CD4-positive, alpha-beta T cell treated with Interleukin-21 for 1 hour (primary cell): ENCODE measurements around the gene UST.
"Not testable (repeated sequence)": the region's sequence is repeated elsewhere in the genome, so short reads cannot be mapped to it uniquely, and the experiment has no call there.

Source experiments
- DNase-seq: peaks from one replicate; pipeline ENCODE4 v3.0.0-alpha.2; 2020

The UST gene

DNA sequence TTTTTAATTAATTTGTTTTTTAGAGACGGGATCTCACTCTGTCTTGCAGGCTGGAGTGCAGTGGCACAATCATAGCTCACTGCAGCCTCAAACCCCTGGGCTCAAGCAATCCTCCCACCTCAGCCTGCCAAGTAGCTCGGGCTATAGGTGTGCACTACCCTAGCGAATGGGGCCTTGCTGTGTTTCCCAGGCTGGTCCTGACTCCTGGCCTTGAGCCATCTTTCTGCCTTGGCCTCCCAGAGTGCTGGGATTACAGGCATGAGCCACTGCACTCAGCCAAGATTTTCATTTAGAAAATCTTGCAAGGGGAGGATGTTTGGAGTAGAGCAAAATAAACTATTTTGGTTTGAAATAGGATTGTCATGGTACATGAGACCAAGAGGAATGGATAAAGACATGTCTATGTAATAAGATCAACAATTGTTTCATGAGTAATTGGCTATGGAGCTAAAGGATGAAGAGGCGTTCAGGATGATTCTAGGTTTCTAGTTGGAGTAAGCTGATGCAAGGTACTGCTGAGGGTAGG lies 237.8 kb downstream of the UST start:
- DNase-seq, result no peak

DNA sequence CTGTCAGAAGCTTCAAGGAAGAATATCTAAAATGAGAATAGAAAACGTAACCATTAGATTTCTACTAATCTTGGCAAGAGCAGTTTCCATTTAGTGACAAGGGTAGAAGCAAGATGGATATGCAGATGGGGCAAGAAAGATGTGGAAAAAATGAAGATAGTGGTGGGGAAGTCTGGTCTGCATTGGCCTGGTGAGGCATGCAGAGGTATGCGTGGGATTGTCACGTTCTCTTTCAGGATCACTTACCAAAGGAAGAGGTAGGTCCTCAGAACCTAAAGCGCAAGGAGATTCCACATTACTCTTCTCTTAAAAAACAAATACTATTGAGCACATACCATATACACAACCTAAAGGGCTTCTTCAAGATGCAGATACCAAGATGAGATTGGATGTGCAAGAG lies 238.7 kb downstream of the UST start:
- no peak for DNase-seq

DNA sequence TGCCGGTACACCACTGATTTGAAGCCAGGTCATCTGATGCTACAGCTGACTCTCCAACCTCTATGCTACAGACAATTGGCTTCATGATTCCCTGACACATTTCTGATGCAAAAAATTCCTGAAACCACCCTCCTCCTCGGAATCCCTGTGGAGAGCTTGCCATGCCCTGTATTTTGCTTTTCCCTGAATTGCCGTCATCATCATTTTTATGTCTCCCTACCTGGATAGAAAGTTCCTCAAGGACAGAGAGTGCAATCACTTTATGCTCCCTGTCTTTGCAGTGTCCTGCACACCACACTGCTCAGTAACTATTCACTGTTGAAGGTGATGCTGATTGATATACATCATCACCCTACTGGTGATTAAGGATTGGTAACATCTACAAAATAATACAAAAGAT lies 239.8 kb downstream of the UST start:
- DNase-seq, result no peak

DNA sequence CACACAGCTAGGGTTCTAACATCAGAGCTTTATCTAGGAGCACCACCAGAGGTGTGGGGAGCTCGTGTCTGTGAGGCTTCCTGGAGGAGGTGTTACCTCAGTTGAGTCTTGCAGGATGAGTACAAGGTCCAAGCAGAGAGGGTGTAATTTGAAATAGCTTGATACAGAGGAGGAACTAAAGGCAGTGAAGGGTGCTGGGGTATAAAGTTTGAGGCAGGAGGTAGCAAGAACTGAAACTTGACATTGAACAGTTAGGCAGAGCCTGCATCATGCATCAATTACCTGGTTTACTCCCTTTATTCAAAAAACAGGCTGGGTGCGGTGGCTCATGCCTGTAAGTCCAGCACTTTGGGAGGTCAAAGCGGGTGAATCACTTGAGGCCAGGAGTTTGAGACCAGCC lies 241.2 kb downstream of the UST start:
- no peak for DNase-seq

- no peak for DNase-seq
Measured at GRCh38 chr6:148989585-148989984, 242.8 kb downstream of the UST start.

- DNase-seq, result no peak
Measured at GRCh38 chr6:148990403-148990802, 243.6 kb downstream of the UST start.

DNA sequence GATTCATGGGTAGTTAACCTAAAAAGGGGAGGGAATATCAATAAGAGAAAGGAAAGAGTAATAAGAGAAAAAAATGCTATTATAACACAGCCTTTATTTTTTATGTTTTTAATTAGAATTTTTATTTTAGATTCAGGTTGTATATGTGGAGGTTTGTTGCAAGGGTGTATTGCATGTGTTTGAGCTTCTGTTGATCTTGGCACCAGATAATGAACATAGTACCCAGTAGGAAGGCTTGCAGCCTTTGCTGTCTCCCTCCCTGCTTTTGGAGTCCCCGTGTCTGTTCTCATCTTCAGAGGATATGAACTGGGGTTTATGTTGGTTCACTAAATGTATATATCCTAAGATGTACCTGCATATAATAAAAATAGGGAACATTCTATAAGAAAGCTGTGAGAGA lies 250.0 kb downstream of the UST start:
- no peak for DNase-seq

GRCh38 chr6:148997865-148998264 lies 251.0 kb downstream of the UST start:
- DNase-seq, result no peak

- no peak for DNase-seq
Measured at GRCh38 chr6:148998704-148999103, 251.9 kb downstream of the UST start.

DNA sequence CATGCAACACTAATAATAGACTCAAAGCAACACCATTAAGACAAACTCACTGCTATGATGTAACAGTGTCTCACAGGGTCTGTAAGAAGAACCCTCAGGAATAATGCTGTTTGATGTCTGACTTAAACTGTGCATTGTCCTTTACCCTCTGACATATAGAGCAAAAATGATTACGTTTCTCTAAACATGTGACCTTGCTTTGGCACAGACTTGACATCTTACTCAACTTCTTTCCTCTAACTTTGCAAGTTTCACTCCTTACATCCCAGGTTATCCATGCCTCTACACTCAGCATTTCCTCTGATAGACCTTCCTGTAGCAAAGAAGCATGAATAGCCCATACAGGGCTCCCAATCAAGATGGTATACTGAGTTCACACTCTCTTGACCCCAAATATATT lies 252.7 kb downstream of the UST start:
- no peak for DNase-seq

GRCh38 chr6:148999929-149000468 lies 253.2 kb downstream of the UST start:
- peak; percentile 10 for DNase-seq

DNA sequence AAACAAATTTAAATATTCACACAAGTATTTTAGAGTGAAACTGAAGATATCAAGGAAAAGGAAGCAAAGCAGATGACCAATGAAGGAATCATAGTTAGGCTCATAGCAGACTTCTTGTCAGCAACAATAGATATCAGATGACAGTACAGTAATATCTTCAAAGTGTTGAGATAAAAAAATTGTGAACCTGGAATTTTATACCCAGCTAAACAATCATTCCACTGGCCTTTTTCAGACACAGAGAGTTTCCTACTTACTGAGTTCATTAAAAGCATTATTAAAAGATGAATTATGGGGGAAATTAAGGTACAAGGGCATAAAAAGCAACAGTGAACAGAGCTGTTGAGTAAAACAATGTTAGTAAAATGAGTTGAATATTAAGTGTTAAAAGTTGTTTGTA lies 254.6 kb downstream of the UST start:
- DNase-seq, result no peak

- DNase-seq, result no peak
Measured at GRCh38 chr6:149003560-149003959, 256.7 kb downstream of the UST start.

GRCh38 chr6:149004664-149005063 lies 257.8 kb downstream of the UST start:
- DNase-seq, result no peak

- DNase-seq, result not testable (repeated sequence)
Measured at GRCh38 chr6:149006236-149006635, 259.4 kb downstream of the UST start.

DNA sequence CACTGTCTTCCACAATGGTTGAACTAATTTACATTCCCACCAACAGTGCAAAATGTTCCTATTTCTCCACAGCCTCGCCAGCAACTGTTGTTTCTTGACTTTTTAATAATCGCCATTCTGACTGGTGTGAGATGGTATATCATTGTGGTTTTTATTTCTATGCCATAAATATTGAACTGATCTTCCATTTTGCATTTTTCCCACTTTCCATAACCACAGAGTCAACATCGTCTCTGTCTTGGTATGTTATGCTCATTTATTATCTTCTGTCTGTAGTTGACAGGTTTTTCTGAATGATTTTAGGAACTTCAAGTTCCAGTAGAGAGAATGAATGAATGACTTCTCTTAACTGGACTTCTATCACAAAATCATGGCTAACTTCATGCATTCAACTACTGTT lies 259.8 kb downstream of the UST start:
- DNase-seq, result no peak

- DNase-seq, result no peak
Measured at GRCh38 chr6:149007846-149008245, 261.0 kb downstream of the UST start.

DNA sequence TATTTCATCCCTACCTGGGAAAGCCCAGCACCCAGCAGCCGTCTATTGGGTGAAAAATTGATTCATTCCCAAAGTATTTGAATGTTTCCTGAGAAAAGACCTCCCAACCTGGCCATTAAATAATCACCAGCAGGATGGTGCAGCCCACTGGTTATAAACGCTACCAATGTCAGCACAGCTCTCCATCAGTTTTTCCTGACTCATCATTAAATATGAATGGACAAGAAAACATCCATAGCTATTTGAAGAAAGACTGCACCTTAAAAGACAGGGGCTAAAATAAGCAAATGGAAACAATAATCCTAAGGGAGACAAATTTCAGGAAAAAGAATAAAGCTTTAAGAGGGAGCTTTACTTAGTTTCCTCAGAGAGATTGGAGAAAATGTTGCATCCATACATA lies 261.9 kb downstream of the UST start:
- DNase-seq, result no peak

DNA sequence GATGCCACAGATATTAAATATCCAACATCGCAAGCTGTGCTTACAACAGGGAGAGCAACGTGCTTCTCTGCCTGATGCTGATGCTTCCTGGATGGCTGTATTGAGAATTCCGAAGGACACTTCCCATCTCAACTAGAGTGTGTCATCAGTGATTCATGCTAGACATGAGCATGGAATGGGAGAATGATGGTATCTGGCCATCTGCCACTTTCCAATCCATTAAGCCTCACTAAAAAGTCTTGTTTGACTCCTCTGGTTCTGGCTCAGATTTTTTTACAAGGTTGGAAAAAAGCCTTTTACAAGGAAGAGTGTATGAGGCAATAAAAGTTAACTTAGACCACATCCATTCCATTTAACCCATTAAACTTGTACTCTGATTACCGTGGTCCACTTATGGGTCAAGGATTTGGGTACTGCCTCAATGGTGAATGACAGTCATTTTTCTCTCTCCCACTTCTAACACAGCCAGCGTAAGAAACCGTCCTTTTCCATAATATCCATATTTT lies 265.3 kb downstream of the UST start:
- DNase-seq, result no peak

DNA sequence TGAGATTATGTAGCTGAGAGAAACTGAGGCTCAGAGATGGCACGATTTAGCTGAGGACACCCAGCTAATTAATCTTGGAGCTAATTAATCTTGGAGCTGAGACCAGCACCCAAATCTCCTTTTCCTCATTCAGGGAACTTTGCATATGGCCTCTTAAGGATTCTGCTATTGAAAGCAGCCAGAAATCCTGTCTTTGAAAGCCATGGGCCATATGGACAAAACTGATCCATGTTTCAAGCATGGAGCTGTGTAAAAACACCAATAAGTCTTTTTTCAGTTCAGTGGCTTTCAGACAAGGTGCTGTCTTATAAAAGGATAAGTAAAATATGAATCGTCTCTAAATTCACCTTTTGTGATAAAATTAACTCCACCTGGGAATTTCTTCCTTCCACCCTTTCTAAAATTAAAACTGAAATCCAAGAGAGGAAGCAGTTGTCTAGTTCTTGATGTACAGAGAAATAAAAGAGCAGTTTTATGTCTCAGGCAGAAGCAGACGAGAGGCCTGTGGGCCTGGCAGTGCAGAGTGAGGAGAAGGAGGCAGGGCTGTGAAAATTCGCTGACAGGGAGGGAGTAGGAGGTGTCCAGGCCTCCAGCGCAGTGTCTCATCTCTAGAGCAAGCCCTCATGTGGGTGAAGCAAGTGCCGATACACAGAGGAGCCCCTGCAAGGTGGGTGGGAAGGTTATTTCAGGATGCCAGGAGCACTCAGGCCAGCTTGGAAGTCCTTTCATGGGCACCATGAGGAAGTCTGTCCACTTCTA lies 266.9 kb downstream of the UST start:
- no peak for DNase-seq

- DNase-seq, result no peak
Measured at GRCh38 chr6:149014631-149015534, 268.1 kb downstream of the UST start.

DNA sequence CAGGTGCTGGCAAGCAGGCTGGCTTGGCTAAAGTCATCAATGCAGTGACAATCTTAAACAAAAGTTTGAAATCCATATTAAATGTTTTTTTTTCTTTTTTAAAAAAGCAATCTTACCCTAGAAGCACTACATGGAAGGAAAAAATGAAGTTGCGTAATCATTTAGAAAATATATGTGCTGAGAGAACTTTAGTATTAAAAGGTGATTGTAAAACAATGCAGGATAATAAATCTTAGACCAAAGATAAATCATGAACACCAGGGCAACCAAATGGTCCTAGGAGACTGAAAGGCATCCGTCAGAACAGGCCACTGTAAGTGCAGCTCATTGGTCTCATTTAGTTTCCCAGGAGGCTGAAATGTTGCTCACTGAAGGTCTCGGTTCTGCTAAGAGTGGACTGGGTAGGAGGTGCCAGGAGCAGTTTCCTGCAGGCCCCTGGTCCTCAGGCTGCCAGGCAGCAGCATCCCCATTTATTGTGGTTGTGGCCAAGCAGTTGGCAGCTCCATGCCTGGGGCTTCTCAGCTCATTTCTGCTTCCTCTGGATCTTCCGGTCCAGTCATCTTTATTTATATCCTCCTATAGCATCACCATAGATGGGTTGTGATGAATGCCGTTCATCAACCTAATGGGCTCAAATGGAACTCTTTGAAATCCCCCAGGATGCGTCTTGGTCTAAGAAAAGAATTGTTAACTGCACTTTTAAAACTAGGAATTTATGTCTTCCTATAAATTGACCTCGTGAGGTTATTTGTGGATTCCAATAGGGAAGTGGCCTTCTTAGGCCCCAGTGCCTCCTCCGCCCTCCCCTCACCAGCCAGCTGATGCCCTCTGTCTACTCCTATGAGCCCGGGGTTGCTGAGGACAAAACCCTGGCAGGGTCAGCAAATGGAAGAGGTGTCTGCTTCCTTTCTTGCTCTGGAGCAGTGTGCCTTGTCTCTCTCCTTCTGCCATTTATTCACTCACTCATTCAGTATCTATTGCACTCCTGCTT lies 269.0 kb downstream of the UST start:
- no peak for DNase-seq
